Heart left ventricle (tissue), 13 donors: Measurements from ENCODE around the gene TMEM181.

Experiments used
- POLR2A ChIP-seq, 2 donors: fragments of 450-650 bp; IDR thresholded peaks; one replicate each; pipeline ENCODE4 v1.6.1; 2017; ENCODE audit warnings: antibody characterized with exemption in 2 of 2, mild to moderate bottlenecking in 2 of 2, moderate library complexity in 2 of 2
- TF ChIP-seq, protein P1 (sequence below), 12 donors: fragments of 200-600 bp; sonication (generic) in 4 of 12; IDR thresholded peaks; one replicate each; pipeline versions ENCODE4 v1.5.0 to v1.8.0; 2018 to 2022; ENCODE audit warnings: antibody characterized with exemption in 12 of 12, mild to moderate bottlenecking in 5 of 12
- donor health status: ischemic (EF 13 %, LVEDD 7.1; RV severe dilation, severe dysfunction).
- donor health status: DM: no; HTN: yes; CAD: no.
- donor health status: DM: no; HTN: no; CAD: no.
- donor health status: ischemic (EF 25% LVEDD 6.9; RV normal size, moderate dysfunction).
- donor health status: ischemic (EF 25% LVEDD 5.7; RV mildly dilated, moderate dysfunction).
- donor health status: ischemic (EF 35%, LVEDD 5.7; RV mildly dilated, moderate dysfunction).
- donor health status: nonischemic (EF 11% LVEDD 7.7; RV severe dilation, severe dysfunction).
- donor health status: DM: yes; HTN: yes; CAD: no.
- donor health status: PGD.
- donor health status: ischemic (EF 29% LVEDD 5.4; RV normal size, mild dysfunction).
- donor health status: nonischemic (EF 23%, LVEDD 6.1; RV moderate dilation, normal function).

DNA sequence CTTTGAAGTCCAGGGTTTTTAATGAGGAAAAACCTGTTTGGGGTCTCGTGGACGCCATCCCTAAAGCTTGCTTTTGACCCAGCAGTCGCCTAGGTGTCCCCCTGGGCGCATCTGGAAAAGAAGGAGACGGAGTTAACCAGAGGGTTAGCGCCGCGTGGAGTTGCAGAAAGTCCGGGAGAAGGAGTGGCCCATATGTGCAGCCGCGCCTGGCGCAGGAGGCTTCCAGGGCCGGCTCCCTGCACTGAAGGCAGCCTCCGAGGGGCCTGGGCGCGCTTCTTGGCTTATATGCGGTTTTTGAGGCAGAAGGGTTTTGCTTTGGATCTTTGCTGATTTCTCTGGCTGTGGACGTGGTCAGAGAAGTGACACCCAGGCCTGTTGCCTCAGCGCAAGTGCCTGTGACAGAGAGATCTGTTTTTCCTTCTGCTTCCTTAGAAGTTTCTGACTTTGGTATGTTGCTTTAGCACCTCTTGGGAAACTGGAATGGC is 987 bp downstream of the TMEM181 start:
- no peak for TF ChIP-seq POLR2A (IDR thresholded peaks at IDR 0.05)
- TF ChIP-seq, protein P1, sequence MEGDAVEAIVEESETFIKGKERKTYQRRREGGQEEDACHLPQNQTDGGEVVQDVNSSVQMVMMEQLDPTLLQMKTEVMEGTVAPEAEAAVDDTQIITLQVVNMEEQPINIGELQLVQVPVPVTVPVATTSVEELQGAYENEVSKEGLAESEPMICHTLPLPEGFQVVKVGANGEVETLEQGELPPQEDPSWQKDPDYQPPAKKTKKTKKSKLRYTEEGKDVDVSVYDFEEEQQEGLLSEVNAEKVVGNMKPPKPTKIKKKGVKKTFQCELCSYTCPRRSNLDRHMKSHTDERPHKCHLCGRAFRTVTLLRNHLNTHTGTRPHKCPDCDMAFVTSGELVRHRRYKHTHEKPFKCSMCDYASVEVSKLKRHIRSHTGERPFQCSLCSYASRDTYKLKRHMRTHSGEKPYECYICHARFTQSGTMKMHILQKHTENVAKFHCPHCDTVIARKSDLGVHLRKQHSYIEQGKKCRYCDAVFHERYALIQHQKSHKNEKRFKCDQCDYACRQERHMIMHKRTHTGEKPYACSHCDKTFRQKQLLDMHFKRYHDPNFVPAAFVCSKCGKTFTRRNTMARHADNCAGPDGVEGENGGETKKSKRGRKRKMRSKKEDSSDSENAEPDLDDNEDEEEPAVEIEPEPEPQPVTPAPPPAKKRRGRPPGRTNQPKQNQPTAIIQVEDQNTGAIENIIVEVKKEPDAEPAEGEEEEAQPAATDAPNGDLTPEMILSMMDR (IDR thresholded peaks at IDR 0.05) = no peak
